GM13977 (cell line): Measurements from ENCODE around the gene PDE4D.

ENCODE experiments used
- DNase-seq: peaks from one replicate; pipeline ENCODE4 v3.0.0; 2012; ENCODE audit warnings: low spot score
- CTCF ChIP-seq: IDR thresholded peaks from 2 replicates; pipeline ENCODE4 v1.5.1; 2012; ENCODE audit warnings: mild to moderate bottlenecking, control low read depth; ENCODE audit not compliant: insufficient read depth; ENCODE audit errors: extremely low read depth, missing control alignments
- in situ Hi-C: fragments of 300-500 bp; cut with MboI; formaldehyde crosslinking; loops from one replicate; pipeline ENCODE4 v1.12.0; 2022; ENCODE audit warnings: low sequenced_read_pairs, low pct_unique_long_range_greater_than_20kb, mixed read lengths, inconsistent platforms; ENCODE audit not compliant: unreplicated experiment

Gene PDE4D

GRCh38 chr5:59829922-59830321 is 63.6 kb downstream of the PDE4D start:
- in situ Hi-C loops = no loop called here
- no peak for DNase-seq
- TF ChIP-seq CTCF = no peak

GRCh38 chr5:59829386-59829785 is 64.1 kb downstream of the PDE4D start:
- no peak for TF ChIP-seq CTCF
- in situ Hi-C loops = no loop called here
- DNase-seq = no peak

- in situ Hi-C loops = no loop called here
- no peak for TF ChIP-seq CTCF
Observed at GRCh38 chr5:59828623-59829022, 64.9 kb downstream of the PDE4D start.

GRCh38 chr5:59826996-59827395 is 66.5 kb downstream of the PDE4D start:
- no peak for DNase-seq
- in situ Hi-C loops = no loop called here
- no peak for TF ChIP-seq CTCF

More at GRCh38 chr5:59828623-59829022, 64.9 kb downstream of the PDE4D start:
- DNase-seq = no peak

GRCh38 chr5:59823420-59823819 is 70.1 kb downstream of the PDE4D start:
- in situ Hi-C loops = loop anchor here (25.0 kb wide), 2 partner anchors 339 to 464 kb away; no protein-coding TSS in a partner anchor
- TF ChIP-seq CTCF = no peak
- no peak for DNase-seq

DNA sequence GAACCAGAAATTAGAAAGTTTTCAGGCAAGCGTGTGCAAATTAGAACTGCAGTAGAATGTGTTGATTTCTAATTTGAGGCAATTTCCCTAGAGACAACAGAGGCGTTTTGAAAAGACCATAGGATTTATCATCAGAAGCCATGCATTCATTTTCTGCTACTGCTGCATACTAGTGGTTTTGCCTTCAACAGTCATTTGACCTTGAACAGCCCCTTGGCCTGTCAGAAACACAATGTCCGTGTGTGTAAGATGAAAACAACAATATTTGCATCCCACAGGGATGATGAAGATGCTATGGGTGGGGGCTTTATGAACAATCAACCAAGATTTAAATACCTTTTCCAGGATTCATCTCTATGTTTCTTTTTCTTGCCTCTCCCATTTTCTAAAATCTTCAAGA is 73.7 kb downstream of the PDE4D start:
- no peak for DNase-seq
- in situ Hi-C loops = loop anchor here (25.0 kb wide), 2 partner anchors 342 to 467 kb away; no protein-coding TSS in a partner anchor
- TF ChIP-seq CTCF = no peak

- no peak for DNase-seq
- no peak for TF ChIP-seq CTCF
- in situ Hi-C loops = loop anchor here (25.0 kb wide), 2 partner anchors 345 to 470 kb away; no protein-coding TSS in a partner anchor
Observed at GRCh38 chr5:59817536-59817935, 76.0 kb downstream of the PDE4D start.
